Measurements from ENCODE around the gene STAU1.
"Not testable (repeated sequence)": the region's sequence is repeated elsewhere in the genome, so short reads cannot be mapped to it uniquely, and the experiment has no call there.

Gene STAU1

GRCh38 chr20:49199729-49200293, 11.7 kb upstream of the STAU1 start:
- DNase-seq, result no peak

GRCh38 chr20:49192944-49193518, 4.9 kb upstream of the STAU1 start:
- DNase-seq, result not testable (repeated sequence)

GRCh38 chr20:49187330-49187850, 744 bp downstream of the STAU1 start:
- DNase-seq, result peak; percentile 50

GRCh38 chr20:49186535-49187329, 1.4 kb downstream of the STAU1 start:
- peak; percentile 56 for DNase-seq

GRCh38 chr20:49185071-49185761, 2.9 kb downstream of the STAU1 start:
- no peak for DNase-seq

- DNase-seq, result no peak
These were observed 3.5 kb downstream of the STAU1 start for GRCh38 chr20:49184691-49185070.

GRCh38 chr20:49184084-49184501, 4.0 kb downstream of the STAU1 start:
- DNase-seq, result not testable (repeated sequence)

GRCh38 chr20:49183444-49183843, 4.7 kb downstream of the STAU1 start:
- no peak for DNase-seq

GRCh38 chr20:49181265-49181877, 6.8 kb downstream of the STAU1 start:
- DNase-seq, result peak; percentile 54

- DNase-seq, result peak; percentile 5
These were observed 8.5 kb downstream of the STAU1 start for GRCh38 chr20:49179368-49180277.

- DNase-seq, result no peak
These were observed 14.0 kb downstream of the STAU1 start for GRCh38 chr20:49174183-49174582.

GRCh38 chr20:49172413-49172812, 15.7 kb downstream of the STAU1 start:
- no peak for DNase-seq

GRCh38 chr20:49171909-49172308, 16.2 kb downstream of the STAU1 start:
- DNase-seq, result no peak

GRCh38 chr20:49170714-49171113, 17.4 kb downstream of the STAU1 start:
- DNase-seq, result no peak

- no peak for DNase-seq
These were observed 18.6 kb downstream of the STAU1 start for GRCh38 chr20:49169547-49169946.

- DNase-seq, result not testable (repeated sequence)
These were observed 19.3 kb downstream of the STAU1 start for GRCh38 chr20:49168864-49169263.

- DNase-seq, result no peak
These were observed 20.2 kb downstream of the STAU1 start for GRCh38 chr20:49167811-49168507.

GRCh38 chr20:49166534-49167449, 21.3 kb downstream of the STAU1 start:
- no peak for DNase-seq

GRCh38 chr20:49165611-49166010, 22.5 kb downstream of the STAU1 start:
- DNase-seq, result no peak

GRCh38 chr20:49163696-49164095, 24.4 kb downstream of the STAU1 start:
- DNase-seq, result no peak

Measured in NCI-H82 (cell line).